ENCODE measurements around the gene ZNF516. TPM values are rescaled to one million over a fixed set of nuclear protein-coding genes. Genes with fewer than 3 reads are reported as not detected.
A peak's percentile ranks its signal among the peaks of the same experiment; 100 is the strongest.

ZNF516 gene
- total RNA-seq, 6 experiments from 2014 or later = 10.2 to 16.0 (median 13.7) TPM

GRCh38 chr18:76480913-76481312 lies 14.1 kb downstream of the ZNF516 start:
- peaks cover 0 to 33% (median 6%) of the 10 kb centered on the region in 4 donors for H3K4me1 ChIP-seq
- no peak for ATAC-seq
- no peak for DNase-seq
- WGBS (ENCODE audit: insufficient coverage, low coverage, low lambda C conversion rate, missing lambda C conversion rate) = 49% methylated on average over 2 of the region's 3 CpGs
- no peaks in the 10 kb centered on the region for H3K9me3 ChIP-seq
- no peaks in the 10 kb centered on the region for H3K36me3 ChIP-seq
- H3K27me3 ChIP-seq = no peaks in the 10 kb centered on the region
- no peak overlapping the region for H3K4me3 ChIP-seq
- intact Hi-C loops (cut with DNase I) = no loop called here
- H3K27ac ChIP-seq = no peak overlapping the region
- TF ChIP-seq POLR2A (IDR thresholded peaks at IDR 0.05) (no peak), CTCF (IDR thresholded peaks at IDR 0.05) (no peak)

GRCh38 chr18:76479351-76480238 lies 15.4 kb downstream of the ZNF516 start:
- H3K27me3 ChIP-seq = no peaks in the 10 kb centered on the region
- no peaks in the 10 kb centered on the region for H3K9me3 ChIP-seq
- peaks cover 0 to 40% (median 6%) of the 10 kb centered on the region in 4 donors for H3K4me1 ChIP-seq
- DNase-seq (no peak), ATAC-seq (peak in 1 of 4 donors; percentile 7)
- no peaks in the 10 kb centered on the region for H3K36me3 ChIP-seq
- WGBS (ENCODE audit: insufficient coverage, low coverage, low lambda C conversion rate, missing lambda C conversion rate) = 74% methylated on average over 9 of the region's 13 CpGs
- H3K4me3 ChIP-seq = no peak overlapping the region
- H3K27ac ChIP-seq = no peak overlapping the region
- intact Hi-C loops (cut with DNase I) = no loop called here
- TF ChIP-seq POLR2A (IDR thresholded peaks at IDR 0.05) (no peak), CTCF (IDR thresholded peaks at IDR 0.05) (no peak)

GRCh38 chr18:76476665-76477561 lies 18.1 kb downstream of the ZNF516 start:
- Histone ChIP-seq H3K9me3 (no peaks in the 10 kb centered on the region), H3K36me3 (no peaks in the 10 kb centered on the region), H3K27me3 (no peaks in the 10 kb centered on the region), H3K27ac (peak overlapping the region; percentile 65 to 74 (median 69)), H3K4me3 (peak overlapping the region; percentile 7 to 37 (median 32)), H3K4me1 (peaks cover 0 to 31% (median 6%) of the 10 kb centered on the region in 4 donors)
- intact Hi-C loops (cut with DNase I) = no loop called here
- ATAC-seq (peak; percentile 80 to 89 (median 84)), DNase-seq (no peak)
- WGBS (ENCODE audit: insufficient coverage, low coverage, low lambda C conversion rate, missing lambda C conversion rate) = 18% methylated on average over 16 of the region's 16 CpGs
- TF ChIP-seq POLR2A (IDR thresholded peaks at IDR 0.05) (no peak), CTCF (IDR thresholded peaks at IDR 0.05) (no peak)

GRCh38 chr18:76475450-76476194 lies 19.4 kb downstream of the ZNF516 start:
- intact Hi-C loops (cut with DNase I) = no loop called here
- Histone ChIP-seq H3K27me3 (no peaks in the 10 kb centered on the region), H3K4me1 (peaks cover 0 to 31% (median 6%) of the 10 kb centered on the region in 4 donors), H3K4me3 (no peak overlapping the region), H3K27ac (no peak overlapping the region), H3K36me3 (no peaks in the 10 kb centered on the region), H3K9me3 (no peaks in the 10 kb centered on the region)
- ATAC-seq = peak in 3 of 4 donors; percentile 37 to 65 (median 52)
- TF ChIP-seq POLR2A (IDR thresholded peaks at IDR 0.05) (no peak), CTCF (IDR thresholded peaks at IDR 0.05) (peak in 2 of 4 donors; percentile 7 to 38)
- peak in 1 of 3 donors; percentile 60 for DNase-seq
- WGBS (ENCODE audit: insufficient coverage, low coverage, low lambda C conversion rate, missing lambda C conversion rate) = 69% methylated on average over 10 of the region's 12 CpGs
